ENCODE results near the gene RSAD1.

Gene RSAD1

GRCh38 chr17:50476545-50477315 lies 1.9 kb upstream of the RSAD1 start:
- CTCF ChIA-PET, result interaction anchor here (0.6 to 1.0 kb wide), 2 partner anchors 79 to 104 kb away, joined by 3 read pairs; no protein-coding TSS in a partner anchor
- no peak overlapping the region for H3K27ac ChIP-seq
- POLR2A ChIA-PET (ENCODE audit: low non-redundant PET), result interaction anchor here (0.6 to 0.8 kb wide), 2 partner anchors 8 to 80 kb away, joined by 3 to 5 read pairs; partner anchors contain the start of gene LRRC59
- no peak for DNase-seq (ENCODE audit: low spot score)
- no peak for TF ChIP-seq CTCF (conservative IDR thresholded peaks at IDR 0.05; ENCODE audit: low read depth)

- peak overlapping the region; percentile 85 for H3K27ac ChIP-seq
- POLR2A ChIA-PET (ENCODE audit: low non-redundant PET), result no interaction called here
- CTCF ChIA-PET, result interaction anchor here (0.6 to 2.1 kb wide), 6 partner anchors 10 to 146 kb away, joined by 3 to 19 read pairs (median 4); partner anchors contain the start of gene CHAD
- TF ChIP-seq CTCF (conservative IDR thresholded peaks at IDR 0.05; ENCODE audit: low read depth), result no peak
- DNase-seq (ENCODE audit: low spot score), result no peak
Observed at GRCh38 chr17:50477976-50478375, 684 bp upstream of the RSAD1 start.

- peak; percentile 74 for DNase-seq (ENCODE audit: low spot score)
- H3K27ac ChIP-seq, result peak overlapping the region; percentile 85
- TF ChIP-seq CTCF (conservative IDR thresholded peaks at IDR 0.05; ENCODE audit: low read depth), result peak; percentile 63
- ChIA-PET CTCF (interaction anchor here (0.5 to 2.1 kb wide), 38 partner anchors 8 to 279 kb away, joined by 3 to 19 read pairs (median 4); partner anchors contain the start of genes ACSF2, CHAD, COL1A1 and EPN3), POLR2A (ENCODE audit: low non-redundant PET) (no interaction called here)
Observed at GRCh38 chr17:50479522-50480141, 972 bp downstream of the RSAD1 start.

GRCh38 chr17:50480142-50480764 lies 1.6 kb downstream of the RSAD1 start:
- no peak for TF ChIP-seq CTCF (conservative IDR thresholded peaks at IDR 0.05; ENCODE audit: low read depth)
- CTCF ChIA-PET, result interaction anchor here (0.6 to 2.1 kb wide), 23 partner anchors 10 to 280 kb away, joined by 3 to 19 read pairs (median 4); partner anchors contain the start of genes CHAD, COL1A1 and LRRC59
- DNase-seq (ENCODE audit: low spot score), result no peak
- H3K27ac ChIP-seq, result peak overlapping the region; percentile 85
- POLR2A ChIA-PET (ENCODE audit: low non-redundant PET), result no interaction called here

- no peak overlapping the region for H3K27ac ChIP-seq
- POLR2A ChIA-PET (ENCODE audit: low non-redundant PET), result no interaction called here
- TF ChIP-seq CTCF (conservative IDR thresholded peaks at IDR 0.05; ENCODE audit: low read depth), result no peak
- CTCF ChIA-PET, result interaction anchor here (1.3 to 2.9 kb wide), 2 partner anchors 26 to 145 kb away, joined by 3 to 23 read pairs; no protein-coding TSS in a partner anchor
- DNase-seq (ENCODE audit: low spot score), result no peak
Observed at GRCh38 chr17:50480854-50481490, 2.3 kb downstream of the RSAD1 start.

- POLR2A ChIA-PET (ENCODE audit: low non-redundant PET), result no interaction called here
- no peak for DNase-seq (ENCODE audit: low spot score)
- peak overlapping the region; percentile 53 for H3K27ac ChIP-seq
- CTCF ChIA-PET, result interaction anchor here (0.6 to 2.9 kb wide), 4 partner anchors 26 to 348 kb away, joined by 3 to 23 read pairs (median 3); no protein-coding TSS in a partner anchor
- TF ChIP-seq CTCF (conservative IDR thresholded peaks at IDR 0.05; ENCODE audit: low read depth), result no peak
Observed at GRCh38 chr17:50481648-50482047, 3.0 kb downstream of the RSAD1 start.

All from RWPE1 (cell line).